ENCODE results near the gene TRPV2. TPM values are rescaled to one million over a fixed set of nuclear protein-coding genes. Genes with fewer than 3 reads are reported as not detected.
A peak's percentile ranks its signal among the peaks of the same experiment; 100 is the strongest.
"Not testable (repeated sequence)": the region's sequence is repeated elsewhere in the genome, so short reads cannot be mapped to it uniquely, and the experiment has no call there.

TRPV2 gene
- 10 to 100 TPM in 2 of 5 donors, 1 to 10 TPM in 3; 8.5 to 13.6 (median 9.7) TPM for polyA plus RNA-seq (ENCODE audit: insufficient read depth in 1 of 5, insufficient read length in 5 of 5, low replicate concordance in 1 of 5)
- long read RNA-seq, donor 1, partial matches to known transcripts: 0 of 2 reads
- long read RNA-seq, donor 1, other reads (novel, unspliced or antisense): 0 of 2 reads
- long read RNA-seq, donor 2, partial matches to known transcripts: 0 of 1 reads
- long read RNA-seq, donor 2, other reads (novel, unspliced or antisense): 0 of 1 reads
- long read RNA-seq, donor 3, partial matches to known transcripts: 0 of 2 reads
- long read RNA-seq, donor 3, other reads (novel, unspliced or antisense): 0 of 2 reads
- long read RNA-seq, donor 4: 0 reads
- long read RNA-seq, donor 5, partial matches to known transcripts: 0 of 4 reads
- long read RNA-seq, donor 5, other reads (novel, unspliced or antisense): 0 of 4 reads
- long read RNA-seq, donor 6, partial matches to known transcripts: 0 of 2 reads
- long read RNA-seq, donor 6, other reads (novel, unspliced or antisense): 0 of 2 reads
- long read RNA-seq, donor 7, partial matches to known transcripts: 0 of 1 reads
- long read RNA-seq, donor 7, other reads (novel, unspliced or antisense): 0 of 1 reads
- long read RNA-seq, donor 8: 0 reads

- DNase-seq: no peak
Observed at GRCh38 chr17:16415031-16415924, at the start of gene TRPV2. Gene TRPV2 (plus strand): TSS chr17:16415571. CDS start chr17:16417669, 2,098 bp downstream.

- peak in 1 of 2 donors; percentile 38 for DNase-seq
Observed at GRCh38 chr17:16371742-16372141, 43.6 kb upstream of the TRPV2 start.

GRCh38 chr17:16374146-16374938 is 41.0 kb upstream of the TRPV2 start:
- DNase-seq: peak in 1 of 2 donors; percentile 54

GRCh38 chr17:16377941-16378341 is 37.4 kb upstream of the TRPV2 start:
- DNase-seq: no peak

GRCh38 chr17:16378636-16379282 is 36.6 kb upstream of the TRPV2 start:
- DNase-seq: no peak

GRCh38 chr17:16379654-16380053 is 35.7 kb upstream of the TRPV2 start:
- DNase-seq: no peak

GRCh38 chr17:16380640-16381495 is 34.5 kb upstream of the TRPV2 start, which contains the start of gene UBB:
Gene UBB (plus strand): TSS chr17:16381091. CDS start chr17:16381908, 817 bp downstream.
- DNase-seq: peak; percentile 98 to 99

- DNase-seq: peak in 1 of 2 donors; percentile 25
Observed at GRCh38 chr17:16381496-16381820, 33.9 kb upstream of the TRPV2 start.

- no peak for DNase-seq
Observed at GRCh38 chr17:16383216-16383615, 32.2 kb upstream of the TRPV2 start.

- no peak for DNase-seq
Observed at GRCh38 chr17:16383772-16384287, 31.5 kb upstream of the TRPV2 start.

- DNase-seq: no peak
Observed at GRCh38 chr17:16384557-16384956, 30.8 kb upstream of the TRPV2 start.

GRCh38 chr17:16386126-16386507 is 29.3 kb upstream of the TRPV2 start:
- not testable (repeated sequence) for DNase-seq

GRCh38 chr17:16391451-16391850 is 23.9 kb upstream of the TRPV2 start:
- DNase-seq: no peak

GRCh38 chr17:16392491-16392890 is 22.9 kb upstream of the TRPV2 start:
- not testable (repeated sequence) for DNase-seq

GRCh38 chr17:16395887-16396286 is 19.5 kb upstream of the TRPV2 start:
- DNase-seq: not testable (repeated sequence)

GRCh38 chr17:16396693-16397092 is 18.7 kb upstream of the TRPV2 start:
- not testable (repeated sequence) for DNase-seq

GRCh38 chr17:16398270-16399267 is 16.8 kb upstream of the TRPV2 start:
- DNase-seq: no peak

GRCh38 chr17:16403847-16404246 is 11.5 kb upstream of the TRPV2 start:
- DNase-seq: not testable (repeated sequence)

Measured in right lung (tissue), 10 donors.